Measurements from ENCODE around the gene CA5B.
"Not testable (repeated sequence)": the region's sequence is repeated elsewhere in the genome, so short reads cannot be mapped to it uniquely, and the experiment has no call there.

CA5B gene

GRCh38 chrX:15748841-15749240 is 10.8 kb downstream of the CA5B start:
- no peak for DNase-seq

DNA sequence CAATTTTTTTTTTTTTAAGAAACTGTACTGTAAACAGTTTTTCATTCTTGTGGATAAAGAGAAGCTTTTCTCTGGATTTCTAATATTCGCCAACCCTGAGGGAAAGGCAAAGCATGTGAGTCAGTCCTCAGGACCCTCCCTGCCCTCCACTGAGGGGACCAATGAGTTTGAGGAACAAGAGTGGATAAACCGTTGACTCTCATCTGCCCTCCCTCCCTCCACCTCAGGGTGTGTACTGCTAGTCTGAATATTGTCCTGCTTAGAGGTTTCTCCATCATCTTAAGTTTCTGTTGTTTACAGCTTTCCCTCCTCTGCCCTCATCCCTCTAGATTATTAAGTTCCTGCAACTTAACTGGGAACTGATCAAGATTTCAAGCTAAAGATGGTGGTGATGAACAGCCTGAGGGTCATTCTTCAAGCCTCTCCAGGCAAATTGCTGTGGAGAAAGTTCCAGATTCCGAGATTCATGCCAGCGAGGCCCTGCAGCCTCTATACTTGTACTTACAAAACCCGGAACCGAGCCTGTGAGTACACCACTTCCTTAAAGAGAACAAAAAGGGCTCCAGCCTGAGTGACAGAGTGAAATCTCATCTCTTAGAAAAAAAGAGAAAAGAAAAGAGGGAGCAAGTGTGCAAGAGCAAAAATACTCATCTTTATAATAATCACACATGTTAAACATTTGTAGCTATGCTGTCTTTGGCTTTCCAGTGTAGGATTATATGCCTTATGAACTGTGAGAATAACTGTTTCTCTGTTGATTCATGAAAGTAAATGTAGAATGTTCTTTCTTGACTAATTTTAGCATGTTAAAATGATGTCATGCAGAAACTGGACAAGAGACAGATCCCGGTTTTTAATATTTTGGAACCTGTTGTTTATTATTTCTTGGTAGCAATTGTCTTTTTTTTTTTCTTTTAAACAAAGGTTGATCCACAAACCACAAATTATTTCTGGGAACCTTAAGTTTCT is 11.9 kb downstream of the CA5B start:
- DNase-seq: peak; percentile 1

- no peak for DNase-seq
Measured at GRCh38 chrX:15750611-15751154, 12.6 kb downstream of the CA5B start.

- no peak for DNase-seq
Measured at GRCh38 chrX:15751155-15751819, 13.2 kb downstream of the CA5B start.

- DNase-seq: no peak
Measured at GRCh38 chrX:15755091-15755490, 17.0 kb downstream of the CA5B start.

- DNase-seq: no peak
Measured at GRCh38 chrX:15758140-15758539, 20.1 kb downstream of the CA5B start.

GRCh38 chrX:15759886-15760285 is 21.8 kb downstream of the CA5B start:
- not testable (repeated sequence) for DNase-seq

DNA sequence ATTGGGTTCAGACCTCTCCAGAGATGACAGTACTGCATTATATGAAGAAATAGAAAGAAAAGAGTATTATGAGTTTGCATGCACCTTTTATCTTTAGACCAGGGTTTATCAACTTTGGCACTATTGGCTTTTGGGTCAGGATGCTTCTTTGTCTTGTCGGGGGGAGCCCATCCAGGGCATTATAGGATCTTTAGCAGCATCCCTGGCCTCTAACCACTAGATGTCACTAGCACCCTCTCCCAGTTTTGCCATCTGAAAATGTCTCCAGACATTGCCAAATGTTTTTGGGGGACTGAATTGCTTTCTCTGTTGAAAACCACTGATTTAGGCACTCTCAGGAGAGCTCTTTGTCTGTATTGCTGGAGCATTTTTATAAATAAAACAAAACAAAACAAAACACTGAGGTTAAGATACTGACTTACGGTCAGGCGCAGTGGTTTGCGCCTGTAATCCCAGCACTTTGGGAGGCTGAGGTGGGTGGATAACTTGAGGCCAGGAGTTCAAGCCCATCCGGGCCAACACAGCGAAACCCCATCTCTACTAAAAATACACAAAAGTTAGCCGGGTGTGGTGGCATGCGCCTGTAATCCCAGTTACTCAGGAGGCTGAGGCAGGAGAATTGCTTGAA is 23.6 kb downstream of the CA5B start:
- DNase-seq: no peak

GRCh38 chrX:15769300-15769954 is 31.4 kb downstream of the CA5B start:
- no peak for DNase-seq

DNA sequence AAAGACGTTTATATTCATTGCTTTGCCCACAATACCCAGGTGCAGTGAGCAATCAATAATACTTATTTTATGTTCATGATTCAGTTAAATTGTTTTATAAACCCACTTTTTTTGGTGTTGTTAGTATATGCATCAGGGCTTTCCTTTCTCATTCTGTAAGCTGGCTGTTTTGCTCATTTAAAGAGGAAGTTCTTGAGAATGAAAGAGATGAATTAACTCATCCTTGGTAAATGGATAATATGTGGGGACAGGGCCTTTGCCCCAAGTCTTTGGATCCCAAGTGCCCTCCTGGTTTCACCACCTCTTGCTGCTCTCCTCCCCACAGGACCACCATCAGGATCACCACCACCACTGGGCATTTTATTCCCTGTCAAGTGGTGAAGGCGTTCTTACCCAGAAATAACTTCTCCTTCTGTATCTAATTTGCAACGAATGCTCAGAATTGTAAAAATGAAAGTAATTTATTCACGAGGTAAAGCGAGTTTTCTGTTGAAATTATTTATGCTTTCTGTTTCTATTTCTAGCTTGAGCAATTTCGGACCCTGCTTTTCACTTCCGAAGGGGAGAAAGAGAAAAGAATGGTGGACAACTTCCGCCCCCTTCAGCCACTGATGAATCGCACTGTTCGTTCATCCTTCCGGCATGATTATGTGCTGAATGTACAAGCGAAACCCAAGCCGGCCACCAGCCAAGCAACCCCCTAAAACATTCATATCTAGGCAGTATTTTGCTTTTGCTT is 44.1 kb downstream of the CA5B start:
- DNase-seq: no peak

GRCh38 chrX:15785176-15785750 is 47.2 kb downstream of the CA5B start:
- DNase-seq: no peak

- DNase-seq: no peak
Measured at GRCh38 chrX:15786915-15787314, 48.8 kb downstream of the CA5B start.

DNA sequence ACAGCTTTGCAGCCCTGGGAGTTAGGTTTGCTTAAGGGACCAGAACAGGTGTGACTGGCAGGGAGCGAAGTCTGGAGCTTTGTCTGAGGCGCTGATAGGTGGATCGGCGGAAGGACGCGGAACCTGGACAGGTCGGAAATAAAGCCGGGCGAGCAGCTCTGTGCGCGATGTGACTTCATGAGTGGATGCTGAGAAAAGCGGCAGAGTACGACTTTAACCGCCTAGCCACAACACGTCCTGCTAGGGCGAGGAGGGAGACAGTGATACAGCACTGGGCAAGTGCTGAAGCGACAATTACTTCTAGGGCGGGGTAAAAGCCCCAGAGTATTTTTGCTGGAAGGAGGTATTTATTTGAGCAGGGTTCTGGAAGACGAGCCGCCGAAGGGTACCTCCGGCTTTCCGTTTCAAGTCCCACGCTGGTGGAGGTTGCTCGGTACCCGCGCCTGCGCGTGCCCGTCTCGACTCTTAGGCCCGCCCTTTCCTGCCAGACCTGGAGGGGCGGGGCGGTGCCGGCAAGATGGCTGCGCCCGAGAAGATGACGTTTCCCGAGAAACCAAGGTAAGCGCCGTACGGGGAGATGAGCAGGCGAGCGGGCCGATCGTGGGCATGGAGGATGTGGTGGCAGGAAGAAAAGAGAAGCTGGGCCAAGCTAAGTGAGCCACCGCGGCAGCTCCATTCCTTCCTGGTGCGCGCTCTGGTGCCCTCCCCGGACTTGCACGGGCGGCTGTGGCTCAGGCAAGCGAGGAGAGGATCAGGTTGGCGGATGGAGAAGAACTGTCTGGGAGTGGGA is 52.1 kb downstream of the CA5B start, which contains the start of gene ZRSR2:
ZRSR2 (plus strand) TSS at position 506 of the 790 bp plus-strand sequence; CDS start at position 518, 12 bp downstream.
- peak; percentile 24 for DNase-seq

GRCh38 chrX:15790769-15791290 is 52.8 kb downstream of the CA5B start:
- peak; percentile 2 for DNase-seq

DNA sequence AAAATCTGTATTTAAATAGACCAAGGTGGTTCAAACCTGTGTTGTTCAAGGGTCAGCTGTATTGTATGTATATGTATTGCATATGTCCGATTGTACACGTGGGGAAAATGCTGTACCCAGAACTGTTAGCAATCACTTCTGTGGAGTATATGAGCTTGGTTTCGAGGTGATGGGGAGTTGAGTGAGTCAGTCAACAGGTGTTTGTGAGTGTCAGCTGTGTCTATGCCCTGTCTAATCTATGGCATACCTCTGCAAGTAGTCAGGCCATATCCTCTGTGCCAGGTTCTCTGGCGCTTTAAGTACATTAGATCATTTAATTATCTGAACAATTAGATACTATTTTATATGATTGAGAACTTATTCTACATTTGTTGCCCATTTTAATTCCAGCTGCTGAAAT is 59.6 kb downstream of the CA5B start:
- no peak for DNase-seq

DNA sequence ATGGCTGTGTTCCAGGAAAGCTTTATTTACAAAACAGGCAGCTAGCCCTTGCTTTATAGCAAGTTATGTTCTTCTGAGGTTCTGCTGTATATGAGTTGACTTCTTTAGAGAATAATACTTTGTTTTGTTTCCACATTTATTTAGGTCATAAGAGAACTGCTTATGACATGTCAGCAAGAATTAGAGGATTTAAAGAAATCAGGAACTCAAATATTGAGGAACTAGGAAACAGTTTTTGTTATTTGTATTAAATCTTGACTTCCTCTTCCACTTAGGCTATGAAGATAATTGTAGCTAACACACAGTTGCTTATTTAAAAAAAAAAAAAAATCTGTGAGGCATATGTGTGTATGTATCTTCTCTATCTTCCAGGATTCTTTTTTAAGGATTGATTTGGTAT is 66.5 kb downstream of the CA5B start:
- no peak for DNase-seq

DNA sequence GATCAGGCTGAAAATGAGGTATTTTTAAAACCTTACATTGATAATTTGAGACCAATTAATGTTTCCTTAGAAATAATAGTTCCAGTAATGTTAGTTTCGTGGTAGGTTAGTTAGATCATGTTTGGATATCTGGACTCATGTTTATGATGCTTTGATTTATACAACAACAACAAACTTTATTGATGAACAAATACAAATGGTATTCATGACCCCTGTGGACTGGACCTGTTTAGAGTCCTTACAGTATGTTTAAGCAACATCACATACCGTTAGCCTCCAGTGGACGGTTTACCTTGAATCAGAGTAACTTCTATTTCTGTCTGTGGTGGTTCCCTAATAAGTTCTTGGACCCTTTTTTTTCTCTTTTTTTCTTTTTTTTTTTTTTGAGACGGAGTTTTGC is 70.2 kb downstream of the CA5B start:
- DNase-seq: no peak

- DNase-seq: no peak
Measured at GRCh38 chrX:15812192-15812938, 74.3 kb downstream of the CA5B start.

DNA sequence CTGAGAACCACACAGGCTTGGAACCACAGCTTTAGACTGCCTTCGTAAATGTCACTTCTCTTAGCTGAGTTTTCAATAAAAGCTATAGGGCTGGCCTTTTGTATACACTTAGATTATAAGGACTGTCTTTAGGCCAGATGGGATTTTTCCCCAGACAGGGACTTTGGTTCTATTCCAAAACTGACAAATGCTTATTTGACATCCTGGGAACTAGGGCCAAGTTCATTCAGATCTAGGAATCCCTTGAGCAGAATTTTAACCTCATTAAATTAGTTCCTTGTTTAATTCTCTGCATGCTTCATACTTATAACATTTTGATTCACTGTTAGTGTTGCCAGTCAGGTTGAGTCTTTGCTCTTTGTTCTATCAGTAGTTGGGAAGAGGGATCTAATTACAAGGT is 75.3 kb downstream of the CA5B start:
- DNase-seq: no peak
